ENCODE results near the gene WDR36. TPM values are rescaled to one million over a fixed set of nuclear protein-coding genes. Genes with fewer than 3 reads are reported as not detected.
A peak's percentile ranks its signal among the peaks of the same experiment; 100 is the strongest.

Gene WDR36
- total RNA-seq, 1 experiment from 2014 or later, result 39.0 TPM

- DNase-seq (ENCODE audit: low read depth), result no peak
These were observed 7.1 kb downstream of the WDR36 start for GRCh38 chr5:111099058-111099778.

- DNase-seq (ENCODE audit: low read depth), result no peak
These were observed 14.3 kb downstream of the WDR36 start for GRCh38 chr5:111106320-111106948.

- no peak for DNase-seq (ENCODE audit: low read depth)
These were observed 15.2 kb downstream of the WDR36 start for GRCh38 chr5:111107371-111107770.

- no peak for DNase-seq (ENCODE audit: low read depth)
These were observed 19.8 kb downstream of the WDR36 start for GRCh38 chr5:111111956-111112355.

GRCh38 chr5:111113678-111114077, 21.5 kb downstream of the WDR36 start:
- no peak for DNase-seq (ENCODE audit: low read depth)

- DNase-seq (ENCODE audit: low read depth), result no peak
These were observed 23.1 kb downstream of the WDR36 start for GRCh38 chr5:111115229-111115628.

GRCh38 chr5:111116550-111116949, 24.4 kb downstream of the WDR36 start:
- no peak for DNase-seq (ENCODE audit: low read depth)

GRCh38 chr5:111117136-111117535, 25.0 kb downstream of the WDR36 start:
- no peak for DNase-seq (ENCODE audit: low read depth)

GRCh38 chr5:111119221-111119620, 27.1 kb downstream of the WDR36 start:
- DNase-seq (ENCODE audit: low read depth), result no peak

- DNase-seq (ENCODE audit: low read depth), result no peak
These were observed 27.7 kb downstream of the WDR36 start for GRCh38 chr5:111119856-111120255.

- no peak for DNase-seq (ENCODE audit: low read depth)
These were observed 28.8 kb downstream of the WDR36 start for GRCh38 chr5:111120911-111121310.

- no peak for DNase-seq (ENCODE audit: low read depth)
These were observed 29.8 kb downstream of the WDR36 start for GRCh38 chr5:111121926-111122325.

- DNase-seq (ENCODE audit: low read depth), result no peak
These were observed 30.2 kb downstream of the WDR36 start for GRCh38 chr5:111122398-111122797.

GRCh38 chr5:111124793-111125192, 32.6 kb downstream of the WDR36 start:
- no peak for DNase-seq (ENCODE audit: low read depth)

- no peak for DNase-seq (ENCODE audit: low read depth)
These were observed 34.7 kb downstream of the WDR36 start for GRCh38 chr5:111126896-111127295.

- DNase-seq (ENCODE audit: low read depth), result peak; percentile 72
These were observed 35.5 kb downstream of the WDR36 start for GRCh38 chr5:111127453-111128195.

GRCh38 chr5:111129938-111130337, 37.8 kb downstream of the WDR36 start:
- peak; percentile 31 for DNase-seq (ENCODE audit: low read depth)

- DNase-seq (ENCODE audit: low read depth), result peak; percentile 5
These were observed 39.2 kb downstream of the WDR36 start for GRCh38 chr5:111131356-111131755.

GRCh38 chr5:111132076-111132475, 39.9 kb downstream of the WDR36 start:
- no peak for DNase-seq (ENCODE audit: low read depth)

GRCh38 chr5:111132731-111133435, 40.7 kb downstream of the WDR36 start:
- no peak for DNase-seq (ENCODE audit: low read depth)

- no peak for DNase-seq (ENCODE audit: low read depth)
These were observed 41.2 kb downstream of the WDR36 start for GRCh38 chr5:111133436-111133751.

GRCh38 chr5:111134087-111134486, 41.9 kb downstream of the WDR36 start:
- DNase-seq (ENCODE audit: low read depth), result no peak
